ENCODE results near the gene MCF2L2. TPM values are rescaled to one million over a fixed set of nuclear protein-coding genes. Genes with fewer than 3 reads are reported as not detected.

MCF2L2 gene
- total RNA-seq, 2 donors from 2014 or later: 7.6 to 11.5 TPM

GRCh38 chr3:183229178-183229577 is 199.2 kb downstream of the MCF2L2 start:
- no peak for DNase-seq

GRCh38 chr3:183227586-183227985 is 200.8 kb downstream of the MCF2L2 start:
- Mint-ChIP-seq H3K36me3 (ENCODE audit: insufficient read depth in 2 of 2) (peaks cover 0 to 2% of the 10 kb centered on the region in 2 donors), H3K27me3 (ENCODE audit: low read depth) (no peaks in the 10 kb centered on the region), H3K4me3 (no peak overlapping the region), H3K4me1 (ENCODE audit: low read depth) (peaks cover 40% of the 10 kb centered on the region), H3K9me3 (peaks cover 0 to 3% of the 10 kb centered on the region in 2 donors), H3K27ac (no peak overlapping the region)
- ATAC-seq (replicated peaks in 1 of 2) (peak; percentile 34 to 35), DNase-seq (peak in 1 of 2 donors; percentile 9)

More at GRCh38 chr3:183229178-183229577, 199.2 kb downstream of the MCF2L2 start:
- Mint-ChIP-seq H3K36me3 (ENCODE audit: insufficient read depth in 2 of 2) (peaks cover 0 to 2% of the 10 kb centered on the region in 2 donors), H3K9me3 (peaks cover 0 to 3% of the 10 kb centered on the region in 2 donors), H3K27ac (no peak overlapping the region), H3K4me3 (no peak overlapping the region), H3K27me3 (ENCODE audit: low read depth) (no peaks in the 10 kb centered on the region), H3K4me1 (ENCODE audit: low read depth) (peaks cover 24% of the 10 kb centered on the region)
- no peak for ATAC-seq (replicated peaks in 1 of 2)

- no peaks in the 10 kb centered on the region for H3K27me3 Mint-ChIP-seq (ENCODE audit: low read depth)
- H3K9me3 Mint-ChIP-seq: peaks cover 0 to 3% of the 10 kb centered on the region in 2 donors
- peaks cover 41% of the 10 kb centered on the region for H3K4me1 Mint-ChIP-seq (ENCODE audit: low read depth)
- DNase-seq: no peak
- no peak overlapping the region for H3K27ac Mint-ChIP-seq
- ATAC-seq (replicated peaks in 1 of 2): no peak
- H3K36me3 Mint-ChIP-seq (ENCODE audit: insufficient read depth in 2 of 2): peaks cover 0 to 2% of the 10 kb centered on the region in 2 donors
- no peak overlapping the region for H3K4me3 Mint-ChIP-seq
Measured at GRCh38 chr3:183226333-183226890, 202.0 kb downstream of the MCF2L2 start.

GRCh38 chr3:183224180-183224970 is 204.0 kb downstream of the MCF2L2 start:
- H3K27me3 Mint-ChIP-seq (ENCODE audit: low read depth): no peaks in the 10 kb centered on the region
- peaks cover 0 to 3% of the 10 kb centered on the region in 2 donors for H3K9me3 Mint-ChIP-seq
- ATAC-seq (replicated peaks in 1 of 2) (peak; percentile 91 to 97), DNase-seq (peak; percentile 58 to 63)
- H3K36me3 Mint-ChIP-seq (ENCODE audit: insufficient read depth in 2 of 2): peaks cover 0 to 2% of the 10 kb centered on the region in 2 donors
- no peak overlapping the region for H3K27ac Mint-ChIP-seq
- H3K4me3 Mint-ChIP-seq: peak overlapping the region; percentile 47 to 72
- peaks cover 46% of the 10 kb centered on the region for H3K4me1 Mint-ChIP-seq (ENCODE audit: low read depth)

GRCh38 chr3:183222631-183223235 is 205.7 kb downstream of the MCF2L2 start:
- Mint-ChIP-seq H3K27ac (no peak overlapping the region), H3K4me3 (no peak overlapping the region), H3K9me3 (peaks cover 0 to 3% of the 10 kb centered on the region in 2 donors), H3K4me1 (ENCODE audit: low read depth) (peaks cover 60% of the 10 kb centered on the region), H3K36me3 (ENCODE audit: insufficient read depth in 2 of 2) (peaks cover 0 to 2% of the 10 kb centered on the region in 2 donors), H3K27me3 (ENCODE audit: low read depth) (no peaks in the 10 kb centered on the region)
- ATAC-seq (replicated peaks in 1 of 2) (no peak), DNase-seq (no peak)

GRCh38 chr3:183220828-183221227 is 207.6 kb downstream of the MCF2L2 start:
- no peak for DNase-seq
- H3K4me1 Mint-ChIP-seq (ENCODE audit: low read depth): peaks cover 51% of the 10 kb centered on the region
- no peaks in the 10 kb centered on the region for H3K36me3 Mint-ChIP-seq (ENCODE audit: insufficient read depth in 2 of 2)
- no peak overlapping the region for H3K27ac Mint-ChIP-seq
- H3K4me3 Mint-ChIP-seq: no peak overlapping the region
- H3K9me3 Mint-ChIP-seq: no peaks in the 10 kb centered on the region
- ATAC-seq (replicated peaks in 1 of 2): no peak
- H3K27me3 Mint-ChIP-seq (ENCODE audit: low read depth): no peaks in the 10 kb centered on the region

GRCh38 chr3:183218826-183219225 is 209.6 kb downstream of the MCF2L2 start:
- H3K27me3 Mint-ChIP-seq (ENCODE audit: low read depth): no peaks in the 10 kb centered on the region
- H3K9me3 Mint-ChIP-seq: no peaks in the 10 kb centered on the region
- no peak overlapping the region for H3K4me3 Mint-ChIP-seq
- ATAC-seq (replicated peaks in 1 of 2) (no peak), DNase-seq (no peak)
- no peak overlapping the region for H3K27ac Mint-ChIP-seq
- no peaks in the 10 kb centered on the region for H3K36me3 Mint-ChIP-seq (ENCODE audit: insufficient read depth in 2 of 2)
- peaks cover 36% of the 10 kb centered on the region for H3K4me1 Mint-ChIP-seq (ENCODE audit: low read depth)

- H3K27ac Mint-ChIP-seq: no peak overlapping the region
- peaks cover 29% of the 10 kb centered on the region for H3K4me1 Mint-ChIP-seq (ENCODE audit: low read depth)
- DNase-seq (no peak), ATAC-seq (replicated peaks in 1 of 2) (no peak)
- H3K4me3 Mint-ChIP-seq: no peak overlapping the region
- no peaks in the 10 kb centered on the region for H3K36me3 Mint-ChIP-seq (ENCODE audit: insufficient read depth in 2 of 2)
- no peaks in the 10 kb centered on the region for H3K27me3 Mint-ChIP-seq (ENCODE audit: low read depth)
- H3K9me3 Mint-ChIP-seq: no peaks in the 10 kb centered on the region
Measured at GRCh38 chr3:183217548-183218332, 210.7 kb downstream of the MCF2L2 start.

- DNase-seq: no peak
- Mint-ChIP-seq H3K4me1 (ENCODE audit: low read depth) (peaks cover 43% of the 10 kb centered on the region), H3K9me3 (peaks cover 2 to 3% of the 10 kb centered on the region in 2 donors), H3K36me3 (ENCODE audit: insufficient read depth in 2 of 2) (peaks cover 7 to 11% of the 10 kb centered on the region in 2 donors), H3K27ac (no peak overlapping the region), H3K27me3 (ENCODE audit: low read depth) (no peaks in the 10 kb centered on the region), H3K4me3 (no peak overlapping the region)
- no peak for ATAC-seq (replicated peaks in 1 of 2)
Measured at GRCh38 chr3:183215591-183216202, 212.7 kb downstream of the MCF2L2 start.

GRCh38 chr3:183214277-183214612 is 214.2 kb downstream of the MCF2L2 start:
- ATAC-seq (replicated peaks in 1 of 2): no peak
- Mint-ChIP-seq H3K9me3 (peaks cover 10 to 12% of the 10 kb centered on the region in 2 donors), H3K36me3 (ENCODE audit: insufficient read depth in 2 of 2) (peaks cover 15 to 24% of the 10 kb centered on the region in 2 donors), H3K4me3 (no peak overlapping the region), H3K27ac (peak overlapping the region; percentile 46), H3K4me1 (ENCODE audit: low read depth) (peaks cover 54% of the 10 kb centered on the region), H3K27me3 (ENCODE audit: low read depth) (no peaks in the 10 kb centered on the region)
- DNase-seq: no peak

- DNase-seq (no peak), ATAC-seq (replicated peaks in 1 of 2) (no peak)
- Mint-ChIP-seq H3K4me1 (ENCODE audit: low read depth) (peaks cover 53% of the 10 kb centered on the region), H3K27me3 (ENCODE audit: low read depth) (no peaks in the 10 kb centered on the region), H3K36me3 (ENCODE audit: insufficient read depth in 2 of 2) (peaks cover 15 to 28% of the 10 kb centered on the region in 2 donors), H3K9me3 (peaks cover 10 to 12% of the 10 kb centered on the region in 2 donors), H3K27ac (peak overlapping the region; percentile 46), H3K4me3 (no peak overlapping the region)
Measured at GRCh38 chr3:183213415-183214276, 214.8 kb downstream of the MCF2L2 start.

- no peak for ATAC-seq (replicated peaks in 1 of 2)
- Mint-ChIP-seq H3K27ac (no peak overlapping the region), H3K4me1 (ENCODE audit: low read depth) (peaks cover 53% of the 10 kb centered on the region), H3K9me3 (peaks cover 10 to 16% of the 10 kb centered on the region in 2 donors), H3K36me3 (ENCODE audit: insufficient read depth in 2 of 2) (peaks cover 17 to 28% of the 10 kb centered on the region in 2 donors), H3K4me3 (no peak overlapping the region), H3K27me3 (ENCODE audit: low read depth) (no peaks in the 10 kb centered on the region)
- no peak for DNase-seq
Measured at GRCh38 chr3:183212565-183212964, 215.9 kb downstream of the MCF2L2 start.
